K562 (cell line): ENCODE measurements around the gene TMEM19. TPM values are rescaled to one million over a fixed set of nuclear protein-coding genes. Genes with fewer than 3 reads are reported as not detected.
A peak's percentile ranks its signal among the peaks of the same experiment; 100 is the strongest.

Experiments used
- CC2D1A ChIP-seq: fragments of 450-650 bp; IDR thresholded peaks from 2 replicates; pipeline ENCODE4 v1.6.1; 2017; ENCODE audit warnings: mild to moderate bottlenecking
- CTBP1 ChIP-seq: fragments of 450-650 bp; IDR thresholded peaks from 2 replicates; pipeline ENCODE4 v1.6.1; 2016; ENCODE audit warnings: borderline replicate concordance
- LEF1 ChIP-seq: fragments of 450-650 bp; IDR thresholded peaks from 2 replicates; pipeline ENCODE4 v1.6.1; 2016; ENCODE audit warnings: mild to moderate bottlenecking
- PTBP1 ChIP-seq: fragments of 200-400 bp; formaldehyde crosslinking; IDR thresholded peaks from 2 replicates; pipeline ENCODE4 v1.6.1; 2017; ENCODE audit warnings: low read depth, low read length
- PTTG1 ChIP-seq: fragments of 450-650 bp; IDR thresholded peaks from 2 replicates; pipeline ENCODE4 v1.6.1; 2016; ENCODE audit warnings: low read depth, mild to moderate bottlenecking, missing genetic modification characterization, missing compliant biosample characterization
- SIRT6 ChIP-seq: IDR thresholded peaks from one replicate; pipeline ENCODE4 v1.6.1; 2012; ENCODE audit warnings: low read depth, mild to moderate bottlenecking, control low read depth, inconsistent platforms, low read length, moderate library complexity
- SREBF2 ChIP-seq: sonication (generic); formaldehyde crosslinking; IDR thresholded peaks from 2 replicates; pipeline ENCODE4 v1.4.0; 2020; ENCODE audit warnings: mild to moderate bottlenecking, missing genetic modification reagents
- XRCC3 ChIP-seq: fragments of 450-650 bp; IDR thresholded peaks from 2 replicates; pipeline ENCODE4 v1.6.1; 2017; ENCODE audit warnings: mild to moderate bottlenecking, moderate library complexity
- ZBTB11 ChIP-seq, 3 experiments: fragments of 200-800 bp in 1 of 3; fragments of 250-450 bp in 1 of 3; fragments of 450-650 bp in 1 of 3; sonication (Bioruptor Pico) in 1 of 3; sonication (Bioruptor generic) in 1 of 3; formaldehyde crosslinking in 1 of 3; IDR thresholded peaks; 2 replicates each; pipeline versions ENCODE4 v1.6.1 to v1.8.0; 2016 to 2022; ENCODE audit warnings: mild to moderate bottlenecking in 2 of 3, missing genetic modification characterization in 2 of 3, missing compliant biosample characterization in 1 of 3, moderate library complexity in 1 of 3
- ZNF143 ChIP-seq: sonication (generic); formaldehyde crosslinking; IDR thresholded peaks from 2 replicates; pipeline ENCODE4 v1.9.0; 2022; ENCODE audit warnings: mild to moderate bottlenecking, missing genetic modification reagents
- polyA plus RNA-seq, 8 experiments: library from polyadenylated mRNA; depleted of rRNA in 4 of 8; stranded (reverse) in 5 of 8; unstranded in 3 of 8; fragments of >200 nt; fragmentation: Nextera tagmentation in 2 of 8; fragmentation: Illumina TruSeq in 1 of 8; extraction: Ambion mirVana in 2 of 8; extraction: Trizol in 1 of 8; gene quantifications; 2 replicates each; pipeline versions ENCODE4 v1.2.1 to v1.2.3, GENCODE V29; 2011 to 2014; ENCODE audit warnings: inconsistent platforms in 1 of 8, missing spikeins in 1 of 8
- total RNA-seq, 7 experiments: library from RNA; depleted of rRNA in 6 of 7; stranded (reverse); fragments of >200 nt in 6 of 7; fragmentation: Illumina TruSeq in 2 of 7; extraction: Trizol in 2 of 7; gene quantifications; 2 replicates each; pipeline versions ENCODE4 v1.2.1 to v1.2.3, GENCODE V29; 2011 to 2021; ENCODE audit warnings: low replicate concordance in 1 of 7
- TF ChIP-seq, protein P1 (sequence below), 2 experiments: fragments of 250-450 bp in 1 of 2; fragments of 450-650 bp in 1 of 2; sonication (Bioruptor Pico) in 1 of 2; IDR thresholded peaks; 2 replicates each; pipeline versions ENCODE4 v1.6.1 to v1.8.0; 2016 to 2021; ENCODE audit warnings: mild to moderate bottlenecking in 2 of 2, moderate library complexity in 2 of 2, missing compliant biosample characterization in 1 of 2, missing genetic modification characterization in 1 of 2
- TF ChIP-seq, protein P2 (sequence below), 2 experiments: fragments of 200-800 bp in 1 of 2; sonication (Bioruptor generic) in 1 of 2; sonication (generic) in 1 of 2; formaldehyde crosslinking in 1 of 2; IDR thresholded peaks in 1 of 2; conservative IDR thresholded peaks in 1 of 2; 2 replicates each; pipeline versions ENCODE4 v1.5.0 to v1.6.1; 2016 to 2020; ENCODE audit warnings: missing compliant biosample characterization in 1 of 2, missing genetic modification characterization in 1 of 2, missing genetic modification reagents in 1 of 2
- TF ChIP-seq, protein P3 (sequence below): fragments of 200-800 bp; sonication (Bioruptor generic); IDR thresholded peaks from 2 replicates; pipeline ENCODE4 v1.6.1; 2017; ENCODE audit warnings: missing genetic modification characterization, missing compliant biosample characterization
- TF ChIP-seq, protein P4 (sequence below): sonication (generic); formaldehyde crosslinking; IDR thresholded peaks from 2 replicates; pipeline ENCODE4 v1.8.0; 2023; ENCODE audit warnings: missing genetic modification reagents, mild to moderate bottlenecking, borderline replicate concordance

The TMEM19 gene
- total and polyA plus RNA-seq, 9 of the 15 experiments (the other 6 are each of a cell fraction or from before 2014, with no cell fraction given) = 8.2 to 24.2 (median 17.2) TPM

- TF ChIP-seq SIRT6 = no peak
- TF ChIP-seq ZBTB11 (CRISPR knock-in tag; IDR thresholded peaks at IDR 0.05) = 0 out of 6 replicates have a peak, but pooled peaks of 1 of the 3 experiments have one; percentile 51
- TF ChIP-seq, protein P1, sequence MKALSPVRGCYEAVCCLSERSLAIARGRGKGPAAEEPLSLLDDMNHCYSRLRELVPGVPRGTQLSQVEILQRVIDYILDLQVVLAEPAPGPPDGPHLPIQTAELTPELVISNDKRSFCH (CRISPR knock-in tag; IDR thresholded peaks at IDR 0.05) = no peak
- TF ChIP-seq, protein P1 (tag; IDR thresholded peaks at IDR 0.05) = no peak
- TF ChIP-seq, protein P2, sequence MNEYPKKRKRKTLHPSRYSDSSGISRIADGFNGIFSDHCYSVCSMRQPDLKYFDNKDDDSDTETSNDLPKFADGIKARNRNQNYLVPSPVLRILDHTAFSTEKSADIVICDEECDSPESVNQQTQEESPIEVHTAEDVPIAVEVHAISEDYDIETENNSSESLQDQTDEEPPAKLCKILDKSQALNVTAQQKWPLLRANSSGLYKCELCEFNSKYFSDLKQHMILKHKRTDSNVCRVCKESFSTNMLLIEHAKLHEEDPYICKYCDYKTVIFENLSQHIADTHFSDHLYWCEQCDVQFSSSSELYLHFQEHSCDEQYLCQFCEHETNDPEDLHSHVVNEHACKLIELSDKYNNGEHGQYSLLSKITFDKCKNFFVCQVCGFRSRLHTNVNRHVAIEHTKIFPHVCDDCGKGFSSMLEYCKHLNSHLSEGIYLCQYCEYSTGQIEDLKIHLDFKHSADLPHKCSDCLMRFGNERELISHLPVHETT (CRISPR knock-in tag; conservative IDR thresholded peaks at IDR 0.05 in 1 of 2, IDR thresholded peaks at IDR 0.05 in 1 of 2) = peak in 1 of 2 experiments; percentile 31; a peak in 1 of 4 replicates
- no peak for TF ChIP-seq XRCC3
- no peak for TF ChIP-seq PTBP1
- TF ChIP-seq, protein P3, sequence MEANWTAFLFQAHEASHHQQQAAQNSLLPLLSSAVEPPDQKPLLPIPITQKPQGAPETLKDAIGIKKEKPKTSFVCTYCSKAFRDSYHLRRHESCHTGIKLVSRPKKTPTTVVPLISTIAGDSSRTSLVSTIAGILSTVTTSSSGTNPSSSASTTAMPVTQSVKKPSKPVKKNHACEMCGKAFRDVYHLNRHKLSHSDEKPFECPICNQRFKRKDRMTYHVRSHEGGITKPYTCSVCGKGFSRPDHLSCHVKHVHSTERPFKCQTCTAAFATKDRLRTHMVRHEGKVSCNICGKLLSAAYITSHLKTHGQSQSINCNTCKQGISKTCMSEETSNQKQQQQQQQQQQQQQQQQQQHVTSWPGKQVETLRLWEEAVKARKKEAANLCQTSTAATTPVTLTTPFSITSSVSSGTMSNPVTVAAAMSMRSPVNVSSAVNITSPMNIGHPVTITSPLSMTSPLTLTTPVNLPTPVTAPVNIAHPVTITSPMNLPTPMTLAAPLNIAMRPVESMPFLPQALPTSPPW = no peak
- no peak for TF ChIP-seq SREBF2 (CRISPR knock-in tag)
- peak; percentile 92; the same call in 1 of the 2 replicates for TF ChIP-seq CC2D1A
- TF ChIP-seq LEF1 = peak; percentile 92
- peak; percentile 88 for TF ChIP-seq CTBP1
- no peak for TF ChIP-seq PTTG1
- TF ChIP-seq, protein P4, sequence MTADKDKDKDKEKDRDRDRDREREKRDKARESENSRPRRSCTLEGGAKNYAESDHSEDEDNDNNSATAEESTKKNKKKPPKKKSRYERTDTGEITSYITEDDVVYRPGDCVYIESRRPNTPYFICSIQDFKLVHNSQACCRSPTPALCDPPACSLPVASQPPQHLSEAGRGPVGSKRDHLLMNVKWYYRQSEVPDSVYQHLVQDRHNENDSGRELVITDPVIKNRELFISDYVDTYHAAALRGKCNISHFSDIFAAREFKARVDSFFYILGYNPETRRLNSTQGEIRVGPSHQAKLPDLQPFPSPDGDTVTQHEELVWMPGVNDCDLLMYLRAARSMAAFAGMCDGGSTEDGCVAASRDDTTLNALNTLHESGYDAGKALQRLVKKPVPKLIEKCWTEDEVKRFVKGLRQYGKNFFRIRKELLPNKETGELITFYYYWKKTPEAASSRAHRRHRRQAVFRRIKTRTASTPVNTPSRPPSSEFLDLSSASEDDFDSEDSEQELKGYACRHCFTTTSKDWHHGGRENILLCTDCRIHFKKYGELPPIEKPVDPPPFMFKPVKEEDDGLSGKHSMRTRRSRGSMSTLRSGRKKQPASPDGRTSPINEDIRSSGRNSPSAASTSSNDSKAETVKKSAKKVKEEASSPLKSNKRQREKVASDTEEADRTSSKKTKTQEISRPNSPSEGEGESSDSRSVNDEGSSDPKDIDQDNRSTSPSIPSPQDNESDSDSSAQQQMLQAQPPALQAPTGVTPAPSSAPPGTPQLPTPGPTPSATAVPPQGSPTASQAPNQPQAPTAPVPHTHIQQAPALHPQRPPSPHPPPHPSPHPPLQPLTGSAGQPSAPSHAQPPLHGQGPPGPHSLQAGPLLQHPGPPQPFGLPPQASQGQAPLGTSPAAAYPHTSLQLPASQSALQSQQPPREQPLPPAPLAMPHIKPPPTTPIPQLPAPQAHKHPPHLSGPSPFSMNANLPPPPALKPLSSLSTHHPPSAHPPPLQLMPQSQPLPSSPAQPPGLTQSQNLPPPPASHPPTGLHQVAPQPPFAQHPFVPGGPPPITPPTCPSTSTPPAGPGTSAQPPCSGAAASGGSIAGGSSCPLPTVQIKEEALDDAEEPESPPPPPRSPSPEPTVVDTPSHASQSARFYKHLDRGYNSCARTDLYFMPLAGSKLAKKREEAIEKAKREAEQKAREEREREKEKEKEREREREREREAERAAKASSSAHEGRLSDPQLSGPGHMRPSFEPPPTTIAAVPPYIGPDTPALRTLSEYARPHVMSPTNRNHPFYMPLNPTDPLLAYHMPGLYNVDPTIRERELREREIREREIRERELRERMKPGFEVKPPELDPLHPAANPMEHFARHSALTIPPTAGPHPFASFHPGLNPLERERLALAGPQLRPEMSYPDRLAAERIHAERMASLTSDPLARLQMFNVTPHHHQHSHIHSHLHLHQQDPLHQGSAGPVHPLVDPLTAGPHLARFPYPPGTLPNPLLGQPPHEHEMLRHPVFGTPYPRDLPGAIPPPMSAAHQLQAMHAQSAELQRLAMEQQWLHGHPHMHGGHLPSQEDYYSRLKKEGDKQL = no peak
- TF ChIP-seq ZNF143 (CRISPR knock-in tag) = no peak
Observed at GRCh38 chr12:71752891-71753290, 67.0 kb downstream of the TMEM19 start (continued).
